Putamen (tissue), 1 donor: ENCODE data around the gene NTRK2.

Experiments used
- DNase-seq: peaks from one replicate; pipeline ENCODE4 v3.0.0-alpha.2; 2016; ENCODE audit warnings: low spot score

The NTRK2 gene

DNA sequence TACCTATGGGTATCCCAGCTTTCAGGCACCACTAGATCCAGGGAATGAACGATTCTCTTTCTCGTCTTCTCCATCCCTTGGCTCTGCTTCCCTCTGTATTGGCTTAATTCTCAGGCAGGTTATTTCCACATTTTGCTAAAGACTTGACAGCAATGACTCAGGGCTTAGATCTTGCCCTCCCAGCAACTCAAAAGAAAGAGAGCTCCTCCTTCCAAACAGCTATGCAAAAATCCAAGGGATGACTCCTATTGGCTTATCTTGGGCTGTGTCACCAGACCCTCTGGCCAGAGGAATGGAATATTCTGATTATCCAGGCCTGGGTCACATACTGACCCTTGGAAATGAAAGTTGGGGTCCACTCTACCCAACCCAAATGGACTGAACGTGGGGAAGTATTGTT is 270.2 kb downstream of the NTRK2 start:
- no peak for DNase-seq

DNA sequence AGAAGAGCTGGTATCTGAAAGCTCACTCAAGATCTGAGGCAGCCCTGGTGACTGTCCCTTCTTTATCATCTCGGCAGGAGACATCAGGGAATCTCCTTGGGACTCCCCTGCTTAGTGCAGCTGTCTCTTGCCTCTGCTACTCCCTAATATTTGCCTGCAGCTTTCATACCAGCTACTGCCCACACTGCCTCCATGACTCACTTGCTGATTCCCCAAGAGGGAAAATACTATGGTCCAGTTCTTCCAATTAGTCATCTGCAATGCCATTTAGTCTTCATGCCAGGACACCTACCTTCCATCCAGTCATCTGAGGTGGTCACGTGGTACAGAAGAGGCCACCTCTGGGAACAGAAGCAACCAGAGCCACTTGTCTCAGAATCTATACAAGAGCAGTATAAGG is 270.8 kb downstream of the NTRK2 start:
- DNase-seq: no peak

DNA sequence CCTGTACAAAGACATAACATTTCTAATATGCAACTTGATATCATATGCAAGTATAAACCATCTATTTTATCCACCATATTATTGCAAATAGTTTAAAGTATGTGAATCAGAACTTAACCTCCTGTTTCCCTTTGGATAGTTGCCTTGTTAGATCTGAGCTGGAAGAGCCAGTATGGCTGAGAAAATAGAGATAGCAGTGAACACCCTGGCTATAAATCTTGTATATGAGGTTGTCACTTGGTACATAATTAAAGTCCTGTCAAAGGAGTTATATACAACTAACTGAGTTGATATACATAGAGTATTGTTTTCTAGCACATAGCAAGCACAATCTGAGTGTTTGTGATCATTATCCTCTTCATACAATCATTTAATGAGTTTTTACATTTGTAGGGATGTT is 272.3 kb downstream of the NTRK2 start:
- DNase-seq: no peak

DNA sequence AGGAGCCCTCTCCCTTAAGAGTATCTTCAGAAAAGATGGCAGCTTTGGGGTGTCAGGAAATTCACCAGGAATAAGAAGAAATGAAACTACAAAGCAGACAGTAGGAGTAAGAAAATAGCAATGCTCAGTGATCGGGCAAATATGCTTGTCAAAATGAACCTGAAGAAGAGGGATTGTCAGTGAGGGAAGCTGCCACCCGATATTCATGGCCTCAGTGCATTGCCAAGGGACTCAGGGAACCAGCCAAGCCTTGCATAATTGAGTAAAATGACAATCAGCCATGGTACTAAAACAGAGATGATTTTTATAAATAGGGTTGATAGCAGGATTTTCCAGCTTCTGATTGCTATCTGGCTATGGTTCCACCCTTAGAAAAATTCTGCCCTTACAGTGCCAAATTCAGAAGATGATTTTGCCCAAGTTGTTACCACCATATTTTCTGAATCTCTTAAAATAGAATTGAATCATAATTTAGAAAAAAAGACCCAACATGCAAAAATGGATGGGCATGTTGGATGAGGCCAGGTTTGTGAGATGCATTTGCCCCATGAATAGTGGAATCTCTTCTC is 274.0 kb downstream of the NTRK2 start:
- no peak for DNase-seq

DNA sequence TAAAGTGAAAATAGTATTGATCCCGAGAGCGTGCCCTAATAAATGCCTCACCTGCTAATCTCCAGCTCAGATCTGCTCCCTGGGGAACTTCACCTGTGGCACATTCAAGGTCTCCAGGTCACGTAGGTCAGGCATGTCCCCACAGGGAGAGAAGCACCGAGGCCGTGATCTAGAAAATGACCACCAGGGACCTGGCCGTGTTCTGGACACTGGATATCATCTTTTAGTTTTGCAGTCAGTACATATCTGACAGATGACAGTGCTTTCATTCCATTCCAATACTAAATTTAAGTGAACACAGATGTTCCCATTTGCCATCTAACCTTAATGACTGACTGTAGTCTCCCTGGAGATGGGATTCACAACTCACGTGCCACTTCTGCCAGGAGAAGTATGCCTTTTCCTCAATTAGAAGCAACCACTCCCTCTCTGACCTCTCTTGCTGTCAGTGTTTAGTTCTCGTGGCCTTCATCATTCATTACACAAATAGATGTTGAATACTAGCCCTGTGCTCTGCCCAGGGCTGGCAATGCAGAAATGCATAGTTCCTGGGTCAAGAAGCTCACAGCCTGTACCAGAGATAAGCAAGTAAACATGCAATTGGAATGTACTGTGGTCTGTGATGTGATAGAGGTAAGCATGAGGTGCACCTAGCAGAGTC is 276.5 kb downstream of the NTRK2 start:
- DNase-seq: no peak

DNA sequence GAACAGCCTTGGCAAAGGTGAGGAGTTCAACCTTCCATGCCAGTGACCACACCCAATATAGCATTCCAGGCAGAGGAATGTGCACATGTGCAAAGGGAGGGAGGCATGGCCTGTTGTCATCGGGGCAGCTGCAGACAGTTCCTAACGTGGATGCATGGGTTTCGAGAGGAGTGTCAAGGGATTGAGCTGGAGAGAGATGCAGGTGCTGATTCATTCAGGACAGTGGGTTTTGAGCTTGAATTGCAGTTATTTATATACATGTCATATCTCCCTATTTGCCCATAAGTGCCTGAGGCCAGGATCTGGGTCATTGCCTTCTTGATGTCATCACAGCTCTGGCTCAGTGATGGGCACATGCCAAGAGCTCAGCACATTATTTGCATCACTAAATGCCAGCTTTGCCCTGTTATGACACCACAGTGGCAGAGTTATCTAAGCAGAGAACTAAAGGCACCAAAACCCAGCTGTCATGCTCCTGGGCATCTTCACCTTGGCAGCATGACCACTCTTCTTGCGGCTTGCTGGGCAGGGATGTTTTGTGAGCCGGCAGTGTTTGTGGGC is 278.0 kb downstream of the NTRK2 start:
- DNase-seq: no peak

DNA sequence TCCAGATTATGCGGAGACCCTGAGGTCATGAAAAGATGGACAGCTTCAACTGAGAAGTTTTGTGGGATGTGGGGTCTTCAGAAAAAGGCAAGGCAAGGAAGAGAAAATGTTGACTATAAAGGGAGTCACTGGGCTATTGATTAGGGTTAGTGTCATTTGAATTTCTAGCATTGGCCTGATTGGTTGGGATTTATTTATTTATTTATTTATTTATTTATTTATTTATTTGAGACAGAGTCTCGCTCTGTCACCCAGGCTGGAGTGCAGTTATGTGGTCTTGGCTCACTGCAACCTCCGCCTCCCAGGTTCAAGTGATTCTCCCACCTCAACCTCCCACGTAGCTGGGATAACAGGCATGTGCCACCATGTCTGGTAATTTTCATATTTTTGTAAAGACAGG is 279.7 kb downstream of the NTRK2 start:
- no peak for DNase-seq

DNA sequence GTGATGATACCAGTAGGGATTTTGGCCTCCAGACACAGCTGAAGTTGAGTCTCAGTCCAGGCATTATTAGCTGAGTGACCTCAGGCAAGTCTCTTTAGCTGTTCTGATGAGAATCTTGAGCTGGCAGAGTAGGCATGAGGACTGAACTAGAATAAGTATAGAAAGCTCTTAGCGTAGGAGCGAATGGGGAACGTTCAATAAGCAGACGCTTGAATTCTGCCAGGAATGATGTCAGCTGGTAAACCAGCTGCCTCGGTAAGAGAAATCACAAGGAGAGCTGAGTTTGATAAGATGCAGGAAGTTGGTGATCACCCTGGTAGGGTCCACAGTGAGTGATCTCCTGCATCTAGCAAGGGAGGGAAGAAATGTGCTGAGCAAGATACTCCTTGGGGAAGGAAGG is 280.4 kb downstream of the NTRK2 start:
- no peak for DNase-seq

DNA sequence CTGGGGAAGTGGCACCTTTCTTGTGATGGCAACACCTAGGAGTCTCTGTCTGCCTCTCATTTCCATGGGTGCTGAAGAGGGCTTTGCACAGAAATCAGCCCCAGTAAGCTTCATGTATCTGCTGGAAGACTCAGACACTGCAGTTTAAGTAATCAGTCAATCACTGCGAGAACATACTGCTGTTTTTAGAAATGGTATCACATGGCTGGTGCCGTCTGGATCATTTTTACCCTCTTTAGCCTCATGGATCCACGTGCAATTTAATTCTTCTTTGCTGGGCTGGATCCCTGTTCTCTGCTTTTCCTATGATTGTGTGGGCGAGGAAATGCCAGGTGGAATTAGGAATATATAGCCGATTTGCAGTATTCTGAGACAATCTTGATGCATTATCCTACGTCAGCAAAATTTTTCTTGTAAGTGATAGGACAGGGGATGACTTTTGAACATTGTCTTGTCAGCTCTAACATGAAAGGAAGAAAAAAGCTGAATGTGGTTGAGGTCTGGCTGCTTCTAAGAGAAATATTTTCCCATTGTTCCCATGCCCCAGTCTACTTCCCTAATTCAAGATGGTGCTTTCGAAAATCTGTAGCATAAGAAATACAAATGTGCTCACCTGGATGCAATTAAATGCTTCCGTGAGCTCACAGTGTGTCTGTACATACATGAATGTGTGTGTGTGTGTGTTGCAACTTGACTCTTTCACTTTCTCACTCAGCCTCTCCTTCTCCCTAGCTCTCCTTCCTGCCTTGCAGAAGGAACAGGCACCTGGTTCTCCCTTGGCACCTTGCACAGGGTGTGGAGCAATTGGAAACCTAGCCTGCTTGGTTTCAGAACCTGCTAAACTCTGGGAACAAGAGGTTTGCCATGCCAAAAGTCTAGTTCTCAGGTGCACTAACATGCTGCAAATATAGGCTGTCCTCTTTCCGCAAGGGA is 281.6 kb downstream of the NTRK2 start:
- DNase-seq: no peak

DNA sequence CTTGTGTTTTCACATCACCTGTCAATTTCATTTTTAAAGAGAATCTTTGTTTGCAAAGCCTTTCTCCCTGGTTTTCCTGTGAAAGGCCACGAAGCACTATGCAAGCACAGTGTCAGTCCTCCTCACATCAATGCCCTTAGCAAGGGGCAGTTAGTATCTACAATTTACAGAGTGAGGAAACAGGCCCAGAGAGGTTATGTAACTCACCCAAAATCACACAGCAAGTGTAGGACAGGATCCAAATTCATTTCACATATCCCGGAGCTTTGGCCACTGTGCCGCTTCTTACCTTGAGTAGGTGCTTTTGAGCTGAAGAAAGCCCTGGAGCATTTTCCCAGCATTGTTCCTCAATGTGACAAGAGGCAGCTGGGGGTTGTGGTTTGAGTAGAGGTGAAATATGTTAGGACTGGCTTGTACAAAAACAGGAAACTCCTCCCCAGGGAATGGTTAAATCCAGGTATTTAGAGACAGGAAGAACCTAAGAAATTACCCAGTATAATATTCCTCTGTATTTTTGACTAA is 283.8 kb downstream of the NTRK2 start:
- no peak for DNase-seq

DNA sequence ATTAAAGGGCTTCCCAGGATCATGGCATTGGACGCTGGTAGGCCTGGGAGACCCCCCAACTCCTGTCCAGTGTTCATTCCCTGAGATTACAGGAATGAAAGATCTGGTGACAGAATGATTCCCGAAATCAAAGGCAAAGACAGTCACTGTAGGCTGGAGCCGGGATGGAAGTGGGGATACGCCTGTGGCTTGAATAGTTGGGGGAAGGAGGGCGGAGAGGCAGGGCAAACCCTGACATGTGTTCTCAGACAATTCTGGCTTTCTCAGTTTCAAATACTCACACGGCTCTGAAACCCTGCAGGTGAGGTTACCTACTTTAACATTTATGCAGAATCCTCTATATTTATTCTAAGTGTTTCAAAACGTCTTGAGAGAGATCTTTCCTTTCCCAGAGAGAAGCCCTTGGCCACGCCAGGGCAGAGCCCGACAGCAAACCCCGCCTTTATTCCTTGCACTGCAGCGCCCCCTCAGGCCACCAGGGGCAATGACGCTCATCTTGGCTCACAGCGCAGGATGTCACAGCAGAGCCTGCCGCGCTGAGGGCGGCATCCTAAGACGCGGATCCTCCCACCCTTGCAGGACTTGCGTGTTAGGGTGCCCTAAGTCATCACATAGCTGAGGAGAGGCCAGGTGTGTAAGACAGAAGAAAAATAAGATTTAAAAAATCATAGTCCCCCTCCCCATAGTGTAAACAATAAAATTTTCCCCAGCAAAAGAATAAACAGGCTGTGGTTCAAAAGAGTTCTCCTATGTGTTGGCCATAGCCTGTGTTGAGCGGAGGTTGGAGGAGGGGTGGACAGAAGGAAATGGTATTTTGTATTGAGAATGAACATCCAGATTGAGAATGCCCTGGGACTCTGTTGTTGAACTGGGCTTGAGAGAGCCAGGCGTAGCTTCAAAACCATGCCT is 284.5 kb downstream of the NTRK2 start:
- peak; percentile 86 for DNase-seq

DNA sequence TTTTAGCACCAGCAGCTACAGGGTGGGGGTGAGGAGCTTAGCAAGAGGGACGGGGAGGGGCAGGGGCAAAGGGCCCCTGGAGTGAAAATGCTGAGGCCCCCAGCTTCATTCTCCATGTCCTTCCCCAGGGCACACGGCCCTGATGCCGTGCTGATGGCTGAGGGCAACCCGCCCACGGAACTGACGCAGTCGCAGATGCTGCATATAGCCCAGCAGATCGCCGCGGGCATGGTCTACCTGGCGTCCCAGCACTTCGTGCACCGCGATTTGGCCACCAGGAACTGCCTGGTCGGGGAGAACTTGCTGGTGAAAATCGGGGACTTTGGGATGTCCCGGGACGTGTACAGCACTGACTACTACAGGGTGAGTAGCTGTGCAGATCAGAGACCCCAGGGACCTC is 285.6 kb downstream of the NTRK2 start:
- DNase-seq: no peak

DNA sequence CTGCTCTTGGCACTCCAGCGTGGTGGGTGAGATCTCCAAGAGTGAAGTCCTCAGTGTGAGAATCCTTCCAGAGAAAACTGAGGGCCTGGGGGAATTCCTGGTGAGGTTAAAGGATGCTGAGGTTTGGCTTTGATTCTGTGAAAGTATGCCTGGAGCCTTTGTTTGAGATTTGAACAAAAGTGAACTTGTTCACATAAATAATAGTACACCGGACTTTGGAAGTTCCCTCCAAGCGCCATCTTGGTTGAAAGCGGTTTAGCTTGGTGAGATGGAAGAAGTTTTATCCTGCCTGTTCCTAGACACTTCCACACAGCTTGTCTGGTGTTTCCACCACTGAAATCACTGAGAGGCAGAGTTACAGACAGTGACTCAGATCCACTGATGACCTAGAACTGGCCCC is 286.4 kb downstream of the NTRK2 start:
- DNase-seq: no peak

DNA sequence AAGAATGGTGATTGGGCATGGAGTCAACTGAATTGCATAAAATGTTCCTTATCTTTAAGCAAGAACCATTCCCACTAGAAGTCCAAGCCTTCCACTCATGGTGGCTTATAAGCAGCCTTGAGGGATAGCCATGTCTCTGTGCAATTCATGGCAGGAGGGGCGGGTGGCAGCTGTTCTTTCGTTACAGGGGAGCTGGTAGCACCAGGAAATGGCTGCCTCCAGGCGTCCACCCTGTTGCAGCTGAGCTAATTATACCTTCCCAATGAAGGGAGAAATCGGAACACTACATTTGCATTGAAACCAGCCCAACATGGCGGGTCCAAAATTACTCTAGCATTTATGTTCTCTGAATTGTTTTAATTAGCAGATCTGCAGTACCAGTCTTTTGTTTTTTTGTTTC is 289.8 kb downstream of the NTRK2 start:
- no peak for DNase-seq

DNA sequence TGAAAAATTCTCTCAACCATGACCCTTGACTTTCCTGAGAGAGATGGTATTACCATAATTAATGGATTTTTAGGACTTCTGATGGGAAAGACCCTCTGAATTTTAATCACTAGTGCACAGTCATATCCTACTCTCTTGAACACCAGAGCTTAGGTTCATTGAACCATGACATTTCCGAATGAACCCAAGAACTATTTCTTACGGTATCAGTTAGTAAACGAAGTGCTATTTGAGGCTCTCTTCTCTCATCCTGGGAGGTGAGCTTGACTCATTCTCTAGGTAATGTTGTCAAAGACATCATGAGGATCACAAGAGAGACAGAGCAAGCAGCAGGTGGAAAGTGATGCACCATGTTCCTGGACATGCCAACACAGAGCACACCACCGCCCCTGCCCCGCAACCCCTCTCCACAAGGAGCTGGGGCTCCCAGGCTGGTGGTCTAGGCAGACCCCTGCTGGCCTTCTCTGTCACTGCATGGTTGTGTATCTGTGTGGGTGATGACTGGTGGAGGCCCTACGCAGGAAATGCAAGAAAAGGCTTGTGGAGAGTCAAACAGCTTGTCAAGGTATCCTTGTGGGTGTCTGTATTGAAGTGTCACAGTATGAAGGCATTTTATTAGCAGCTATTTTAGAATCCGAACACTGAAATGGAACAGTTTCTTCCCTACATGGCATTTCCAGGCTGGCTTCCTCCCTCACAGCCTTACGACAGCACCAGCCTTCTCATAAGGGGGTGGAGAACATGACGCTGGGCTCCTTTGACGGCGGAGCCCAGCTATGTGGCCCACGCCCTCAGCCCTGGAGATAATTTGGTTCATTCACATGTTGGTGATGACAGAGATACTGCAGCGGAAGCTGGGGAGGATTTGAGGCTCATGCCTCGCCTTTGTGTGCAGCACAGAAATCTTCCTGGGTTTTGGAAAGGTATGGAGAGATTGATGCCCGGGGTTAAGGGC is 297.6 kb downstream of the NTRK2 start:
- peak; percentile 88 for DNase-seq

DNA sequence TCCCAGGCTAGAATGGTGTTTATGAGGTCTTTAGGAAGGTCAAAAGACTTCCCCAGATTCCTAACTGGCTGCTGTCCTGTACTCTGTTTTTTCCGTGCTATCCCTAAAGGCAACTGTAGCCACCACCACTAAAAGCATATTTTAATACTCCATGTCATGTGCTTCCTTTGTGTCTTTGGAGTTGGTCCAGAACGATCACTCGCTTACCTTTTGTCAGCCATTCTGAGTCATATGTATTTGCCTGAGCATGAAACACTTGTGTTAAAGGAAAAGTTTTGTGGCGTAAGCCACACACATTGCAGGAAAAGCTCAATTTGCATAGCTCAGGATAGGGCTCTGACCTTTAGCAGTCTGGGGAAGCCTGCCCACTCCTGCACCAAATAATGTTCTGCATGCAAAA is 299.6 kb downstream of the NTRK2 start:
- DNase-seq: no peak

DNA sequence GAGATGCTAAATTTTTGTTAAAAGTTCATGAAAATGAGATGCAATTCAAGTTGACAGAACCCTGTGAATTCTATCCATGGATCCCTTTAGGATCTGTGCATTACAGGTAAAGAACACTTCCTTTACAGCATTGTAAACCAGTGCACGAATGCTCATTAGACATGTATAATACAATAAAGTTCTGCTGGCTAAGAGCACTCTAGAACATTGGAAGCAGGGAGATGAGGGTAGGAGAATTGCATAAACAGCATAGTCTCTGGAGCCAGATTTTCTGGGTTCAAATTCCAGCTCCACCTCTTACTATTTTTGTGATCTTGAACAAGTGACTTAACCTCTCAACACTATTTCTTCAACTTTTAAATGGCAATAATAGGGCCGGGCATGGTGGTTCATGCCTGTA is 300.2 kb downstream of the NTRK2 start:
- no peak for DNase-seq

DNA sequence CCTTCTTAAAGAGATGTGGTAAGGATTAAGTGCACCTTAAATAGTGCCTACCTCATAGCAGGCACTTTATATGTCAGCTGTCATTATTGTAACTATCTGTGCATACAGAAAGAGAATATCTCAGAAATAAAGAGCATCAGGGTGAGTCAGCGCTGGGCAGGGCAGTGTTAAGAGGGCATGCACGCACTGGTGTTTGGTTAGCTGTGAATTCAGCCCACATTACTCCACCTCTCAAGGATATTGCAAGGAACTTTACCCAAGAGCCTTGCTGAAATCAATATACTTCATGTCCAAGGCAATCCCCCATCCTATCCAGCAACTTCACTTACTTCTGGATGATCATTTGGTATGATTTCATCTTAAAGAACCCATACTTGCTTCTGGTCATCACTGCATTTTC is 300.9 kb downstream of the NTRK2 start:
- DNase-seq: no peak

DNA sequence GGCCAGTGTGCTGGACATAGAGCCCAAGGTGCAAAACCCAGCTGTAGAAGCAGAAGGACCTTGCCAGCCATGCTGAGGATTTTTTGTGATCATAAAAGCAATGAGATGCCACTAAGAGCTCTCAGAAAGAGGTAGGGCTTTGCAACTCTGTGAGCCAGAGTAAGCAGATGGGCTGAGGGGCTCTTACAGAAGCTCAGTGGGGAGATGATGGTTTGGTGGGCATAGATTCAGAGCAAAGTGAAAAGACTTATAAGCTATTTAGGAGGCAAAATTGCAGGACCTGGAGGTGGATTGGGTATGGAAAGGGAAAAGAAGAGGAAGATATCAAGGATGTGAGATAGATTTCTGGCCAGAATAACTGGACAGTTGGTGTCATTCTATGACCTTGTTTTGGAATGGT is 302.0 kb downstream of the NTRK2 start:
- no peak for DNase-seq

DNA sequence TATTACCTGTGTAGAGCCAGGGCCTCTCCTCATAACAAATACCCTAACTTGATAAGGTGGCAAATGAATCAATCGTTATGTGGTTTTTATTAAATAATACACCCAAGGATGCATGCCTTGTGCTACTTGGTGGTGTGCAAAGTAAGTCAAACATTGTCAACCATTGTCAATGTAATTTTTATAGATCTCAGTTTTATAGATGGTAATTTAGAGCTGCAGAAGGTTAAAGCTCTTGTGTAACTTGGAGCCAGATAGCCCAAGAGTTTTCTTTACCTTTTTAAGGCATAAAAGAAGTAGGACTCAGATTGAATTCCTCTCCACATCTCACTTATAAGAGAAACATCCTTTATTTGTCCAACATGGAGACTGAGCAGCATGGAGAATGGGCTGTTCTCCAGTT is 304.7 kb downstream of the NTRK2 start:
- no peak for DNase-seq
